NCI-H187 (cell line): ENCODE data around the gene CYB5R4.
"Not testable (repeated sequence)": the region's sequence is repeated elsewhere in the genome, so short reads cannot be mapped to it uniquely, and the experiment has no call there.

Source experiments
- DNase-seq, 2 experiments: peaks; one replicate each; lab custom pipeline; 2025; lab: John Stamatoyannopoulos, UW

Gene CYB5R4

GRCh38 chr6:83914953-83915352, 55.5 kb downstream of the CYB5R4 start:
- DNase-seq = no peak

GRCh38 chr6:83917001-83917400, 57.5 kb downstream of the CYB5R4 start:
- DNase-seq = no peak

DNA sequence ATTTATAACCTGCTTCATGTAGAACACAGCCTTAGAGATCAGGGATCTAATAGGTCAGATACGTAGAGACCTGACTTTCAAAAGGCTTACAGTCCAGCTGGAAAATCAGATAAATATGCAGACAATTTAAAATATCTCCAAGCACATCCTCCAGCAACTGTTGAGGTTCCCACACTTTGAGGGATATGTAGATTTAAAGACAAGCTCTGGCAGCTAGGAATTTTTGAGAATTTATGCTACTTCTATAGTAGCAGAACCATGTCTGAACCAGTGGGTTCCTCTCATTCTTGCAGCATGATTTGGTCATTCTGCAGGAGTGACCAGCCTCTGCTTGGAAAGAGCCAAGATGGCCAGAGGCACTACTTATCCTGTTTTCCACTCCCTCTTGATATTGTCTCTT, 60.5 kb downstream of the CYB5R4 start:
- DNase-seq = no peak

- no peak for DNase-seq
Observed at GRCh38 chr6:83921315-83921714, 61.8 kb downstream of the CYB5R4 start.

GRCh38 chr6:83927470-83927869, 68.0 kb downstream of the CYB5R4 start:
- no peak for DNase-seq

DNA sequence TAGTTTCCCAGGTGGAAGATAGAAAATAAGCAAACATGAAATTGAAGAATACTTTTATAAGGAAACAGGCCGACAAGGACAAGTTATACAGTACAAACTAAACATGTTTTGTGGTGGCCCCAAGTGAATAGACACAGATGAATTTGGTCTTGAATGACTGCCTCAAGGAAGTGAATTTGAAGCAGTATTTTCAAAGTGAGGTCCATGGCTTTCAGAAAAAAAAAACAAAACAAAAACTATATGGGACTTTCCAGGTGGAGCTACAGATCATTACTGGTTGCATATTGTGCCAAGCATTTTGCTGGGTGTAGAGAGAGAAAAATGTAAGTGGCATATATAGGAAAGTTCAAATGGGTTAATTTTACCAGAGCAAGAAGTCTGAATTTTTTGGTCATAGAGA, 68.8 kb downstream of the CYB5R4 start:
- DNase-seq = no peak

GRCh38 chr6:83946201-83946833, 86.8 kb downstream of the CYB5R4 start:
- not testable (repeated sequence) for DNase-seq

- not testable (repeated sequence) for DNase-seq
Observed at GRCh38 chr6:83947983-83948382, 88.5 kb downstream of the CYB5R4 start.

DNA sequence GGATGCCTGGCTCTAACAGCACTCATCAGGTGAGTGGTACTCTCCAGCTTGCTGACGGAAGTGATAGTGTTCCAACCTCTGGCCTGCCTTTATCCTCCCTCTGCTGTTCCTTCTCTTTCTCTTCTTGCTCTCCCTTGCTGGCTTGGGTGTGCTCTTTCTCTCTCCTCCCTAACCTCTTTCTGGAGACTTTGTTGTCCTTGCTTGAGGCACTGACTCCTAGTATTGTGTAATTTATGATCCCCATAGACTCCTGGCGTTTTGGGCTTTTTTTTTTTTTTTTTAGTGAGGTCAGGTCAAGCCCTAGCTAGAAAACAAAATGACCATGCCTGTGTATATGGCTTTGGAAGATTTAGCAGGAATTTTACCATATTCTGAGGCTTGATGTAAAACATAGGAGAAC, 89.4 kb downstream of the CYB5R4 start:
- no peak for DNase-seq

GRCh38 chr6:83951423-83951822, 91.9 kb downstream of the CYB5R4 start:
- DNase-seq = not testable (repeated sequence)

DNA sequence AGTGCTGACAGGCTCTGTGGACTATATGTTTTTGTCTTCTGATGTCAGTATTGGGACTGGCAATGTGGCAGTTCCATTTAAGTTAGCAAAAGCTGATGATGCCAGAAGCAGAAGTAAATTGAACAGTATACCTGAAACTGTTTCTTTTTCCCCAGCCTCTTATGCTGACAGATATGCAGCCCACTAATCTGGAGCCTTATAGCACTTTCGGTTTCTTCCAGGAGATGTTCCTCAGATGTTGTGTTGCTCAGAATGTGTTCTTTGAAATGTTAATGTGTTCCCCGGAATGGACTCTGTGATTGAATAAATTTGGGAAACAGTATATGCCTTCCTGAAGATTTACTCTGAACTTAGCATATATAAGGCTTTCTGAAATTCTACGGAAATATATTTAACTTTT, 93.3 kb downstream of the CYB5R4 start:
- DNase-seq = no peak

- no peak for DNase-seq
Observed at GRCh38 chr6:83954371-83954770, 94.9 kb downstream of the CYB5R4 start.

DNA sequence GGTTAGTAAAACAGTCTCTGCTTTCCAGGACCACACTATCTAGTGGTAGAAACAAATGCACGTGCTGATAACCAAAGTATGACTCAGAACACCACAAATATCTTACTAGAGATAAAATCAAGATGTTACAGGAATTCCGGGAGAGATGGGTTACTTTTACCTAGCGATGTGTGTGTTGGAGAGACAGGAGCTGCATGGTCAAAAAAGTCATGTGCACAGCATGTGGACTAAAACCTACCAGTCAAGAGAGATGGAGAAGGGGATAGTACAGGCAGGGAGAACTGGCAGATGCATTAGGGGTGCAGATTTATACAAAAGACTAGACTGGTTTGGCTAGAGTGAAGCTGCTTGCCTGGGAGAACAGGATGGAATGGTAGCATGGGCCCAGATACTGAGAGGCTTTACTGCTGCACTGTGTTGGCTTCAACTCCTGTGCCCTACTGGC, 98.8 kb downstream of the CYB5R4 start:
- no peak for DNase-seq

- DNase-seq = no peak
Observed at GRCh38 chr6:83960664-83961063, 101.2 kb downstream of the CYB5R4 start.

- no peak for DNase-seq
Observed at GRCh38 chr6:83962582-83962981, 103.1 kb downstream of the CYB5R4 start.

GRCh38 chr6:83966539-83966938, 107.0 kb downstream of the CYB5R4 start:
- DNase-seq = no peak

GRCh38 chr6:83970582-83970981, 111.1 kb downstream of the CYB5R4 start:
- no peak for DNase-seq

DNA sequence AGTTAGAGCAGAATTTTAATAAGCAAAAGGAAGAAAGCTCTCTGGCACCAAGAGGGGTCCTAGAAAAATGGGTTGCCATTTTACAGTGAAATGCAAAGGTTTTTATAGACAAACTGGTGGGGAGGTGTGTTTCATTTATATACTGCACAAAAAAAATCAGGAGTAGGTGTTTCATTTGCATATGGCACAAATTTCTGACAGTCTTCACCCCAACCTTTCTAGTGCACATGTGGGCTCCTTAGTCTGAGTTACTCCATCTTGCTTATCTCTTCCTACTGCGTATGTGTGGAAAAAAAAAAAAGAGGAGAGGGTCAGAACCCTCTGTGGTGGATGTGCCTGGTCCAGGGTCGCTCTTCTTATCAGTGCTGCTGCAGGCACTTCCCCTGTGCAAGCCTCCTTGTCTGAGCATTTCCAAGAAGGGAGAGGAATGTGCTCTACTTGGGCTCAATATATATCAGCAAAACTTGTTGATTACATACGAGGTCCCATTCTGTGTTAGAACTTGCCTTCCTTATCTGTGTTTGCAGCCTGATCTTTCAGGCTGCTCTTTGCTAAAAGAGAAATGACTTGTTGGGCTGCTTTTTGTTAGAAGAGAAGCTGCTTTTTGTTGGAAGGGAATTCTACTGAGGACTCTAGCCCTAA, 115.0 kb downstream of the CYB5R4 start:
- no peak for DNase-seq

DNA sequence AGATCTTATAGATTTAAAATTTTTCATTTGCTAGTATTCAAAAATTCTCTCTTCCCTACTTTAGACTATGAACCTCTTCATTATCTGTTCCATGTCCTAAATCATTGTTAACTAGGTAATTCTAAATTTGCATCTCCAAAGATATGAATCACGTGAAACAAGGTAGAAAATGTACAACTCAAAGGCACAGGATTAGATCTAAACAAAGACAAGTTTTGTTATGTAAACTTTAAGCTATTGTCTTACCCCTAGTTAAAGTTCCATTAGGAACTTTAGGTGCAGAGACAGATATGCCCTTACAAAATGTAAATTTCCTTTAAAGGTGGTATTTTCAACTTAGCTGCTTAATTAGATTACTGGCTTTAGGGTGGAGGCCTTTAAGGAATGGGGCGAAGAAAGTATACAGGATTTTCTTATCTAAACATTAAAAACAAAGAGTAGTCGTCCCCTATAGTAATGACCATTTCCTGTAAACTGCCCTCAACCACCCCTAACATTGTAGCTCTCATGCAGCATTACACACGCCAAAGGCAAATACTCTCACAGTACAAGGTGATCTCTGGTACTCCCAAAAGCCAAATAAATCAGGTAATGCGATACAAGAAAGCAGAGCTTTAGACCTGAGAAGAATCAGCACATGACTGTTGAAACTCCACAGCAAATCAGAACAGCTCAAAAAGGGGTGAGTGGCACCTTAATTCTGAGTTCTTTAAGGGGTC, 116.7 kb downstream of the CYB5R4 start:
- no peak for DNase-seq

- no peak for DNase-seq
Observed at GRCh38 chr6:83976871-83977270, 117.4 kb downstream of the CYB5R4 start.

DNA sequence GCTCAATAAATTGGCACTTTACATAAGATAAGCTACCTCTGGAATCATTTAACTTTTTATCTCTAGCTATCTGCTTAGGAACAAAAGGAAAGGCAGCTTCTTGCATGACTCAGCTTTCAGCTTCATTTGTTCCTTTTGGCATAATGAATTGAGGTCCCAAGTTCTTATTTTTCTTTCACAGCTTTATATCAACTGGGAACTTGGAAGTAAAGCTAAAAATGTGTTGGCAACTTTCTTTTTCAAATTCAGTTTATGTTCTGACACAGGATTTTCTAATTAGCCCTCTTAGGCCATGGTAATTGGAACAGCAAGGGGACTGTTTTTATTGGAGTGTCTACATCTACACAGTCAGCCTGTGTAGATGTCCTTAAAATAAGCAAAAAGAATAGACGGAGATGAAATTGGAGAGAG, 118.8 kb downstream of the CYB5R4 start:
- no peak for DNase-seq

- no peak for DNase-seq
Observed at GRCh38 chr6:83978997-83979396, 119.5 kb downstream of the CYB5R4 start.

DNA sequence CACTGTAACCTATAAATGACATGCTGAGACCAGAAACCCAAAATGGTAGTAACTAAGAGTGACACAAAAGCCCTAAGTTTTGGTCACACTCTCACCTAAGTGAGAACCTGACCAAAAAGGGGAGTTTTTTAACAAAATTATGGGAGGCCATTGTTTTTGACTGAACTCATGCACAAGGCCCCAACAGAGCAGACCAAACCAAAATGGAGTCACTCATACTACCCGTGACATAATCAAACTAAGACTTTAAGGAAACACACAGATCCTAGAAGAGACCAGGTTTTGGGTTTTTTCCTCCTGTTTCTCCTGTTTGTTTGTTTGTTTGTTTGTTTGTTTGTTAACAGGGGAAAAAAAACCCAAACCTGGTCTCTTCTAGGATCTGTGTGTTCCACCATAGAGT, 124.9 kb downstream of the CYB5R4 start:
- DNase-seq = no peak
